Stimulated activated CD8-positive, alpha-beta memory T cell treated with anti-CD3 and anti-CD28 coated beads, Interleukin-4, amount 100 ng/mL, for 4 hours (primary cell): ENCODE results near the gene USP17L28.
"Not testable (repeated sequence)": the region's sequence is repeated elsewhere in the genome, so short reads cannot be mapped to it uniquely, and the experiment has no call there.

Experiments used
- DNase-seq, 2 donors: peaks; one replicate each; pipeline ENCODE4 v3.0.0-alpha.2; 2020; ENCODE audit warnings: low read depth in 2 of 2, low spot score in 1 of 2

USP17L28 gene, protein sequence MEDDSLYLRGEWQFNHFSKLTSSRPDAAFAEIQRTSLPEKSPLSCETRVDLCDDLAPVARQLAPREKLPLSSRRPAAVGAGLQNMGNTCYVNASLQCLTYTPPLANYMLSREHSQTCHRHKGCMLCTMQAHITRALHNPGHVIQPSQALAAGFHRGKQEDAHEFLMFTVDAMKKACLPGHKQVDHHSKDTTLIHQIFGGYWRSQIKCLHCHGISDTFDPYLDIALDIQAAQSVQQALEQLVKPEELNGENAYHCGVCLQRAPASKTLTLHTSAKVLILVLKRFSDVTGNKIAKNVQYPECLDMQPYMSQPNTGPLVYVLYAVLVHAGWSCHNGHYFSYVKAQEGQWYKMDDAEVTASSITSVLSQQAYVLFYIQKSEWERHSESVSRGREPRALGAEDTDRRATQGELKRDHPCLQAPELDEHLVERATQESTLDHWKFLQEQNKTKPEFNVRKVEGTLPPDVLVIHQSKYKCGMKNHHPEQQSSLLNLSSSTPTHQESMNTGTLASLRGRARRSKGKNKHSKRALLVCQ

DNA sequence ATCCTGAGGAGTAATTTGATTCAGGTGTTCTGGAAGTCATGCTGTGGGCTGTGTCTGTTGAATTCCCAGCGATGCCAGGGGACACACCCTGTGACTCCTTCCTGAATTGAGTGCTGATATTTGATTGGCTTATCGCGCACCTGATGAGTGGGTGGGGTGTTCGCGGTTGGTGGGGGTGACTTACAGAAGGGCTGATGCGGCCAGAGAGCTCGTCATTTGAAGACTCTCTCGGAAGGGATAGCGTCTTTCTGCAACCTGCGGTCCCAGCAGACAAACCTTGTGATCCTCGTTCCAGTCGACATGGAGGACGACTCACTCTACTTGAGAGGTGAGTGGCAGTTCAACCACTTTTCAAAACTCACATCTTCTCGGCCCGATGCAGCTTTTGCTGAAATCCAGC lies at the start of gene USP17L28:
TSS of gene USP17L28 (plus strand) at position 301 of the 400 bp plus-strand sequence. CDS start at position 301, 0 bp downstream.
- not testable (repeated sequence) for DNase-seq

GRCh38 chr4:9324191-9324590 lies 24.5 kb upstream of the USP17L28 start:
- not testable (repeated sequence) for DNase-seq

DNA sequence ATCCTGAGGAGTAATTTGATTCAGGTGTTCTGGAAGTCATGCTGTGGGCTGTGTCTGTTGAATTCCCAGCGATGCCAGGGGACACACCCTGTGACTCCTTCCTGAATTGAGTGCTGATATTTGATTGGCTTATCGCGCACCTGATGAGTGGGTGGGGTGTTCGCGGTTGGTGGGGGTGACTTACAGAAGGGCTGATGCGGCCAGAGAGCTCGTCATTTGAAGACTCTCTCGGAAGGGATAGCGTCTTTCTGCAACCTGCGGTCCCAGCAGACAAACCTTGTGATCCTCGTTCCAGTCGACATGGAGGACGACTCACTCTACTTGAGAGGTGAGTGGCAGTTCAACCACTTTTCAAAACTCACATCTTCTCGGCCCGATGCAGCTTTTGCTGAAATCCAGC lies 23.8 kb upstream of the USP17L28 start, which contains the start of gene USP17L24:
TSS of gene USP17L24 (plus strand) at position 301 of the 400 bp plus-strand sequence. CDS start at position 301, 0 bp downstream.
- not testable (repeated sequence) for DNase-seq

GRCh38 chr4:9329611-9330010 lies 19.1 kb upstream of the USP17L28 start, which contains the start of gene USP17L25:
USP17L25 (plus strand) TSS chr4:9329911; CDS start chr4:9329911, 0 bp downstream.
- not testable (repeated sequence) for DNase-seq

- DNase-seq = not testable (repeated sequence)
Observed at GRCh38 chr4:9334358-9334757, 14.3 kb upstream of the USP17L28 start, which contains the start of gene USP17L26. USP17L26 (plus strand) TSS chr4:9334658; CDS start chr4:9334658, 0 bp downstream.

DNA sequence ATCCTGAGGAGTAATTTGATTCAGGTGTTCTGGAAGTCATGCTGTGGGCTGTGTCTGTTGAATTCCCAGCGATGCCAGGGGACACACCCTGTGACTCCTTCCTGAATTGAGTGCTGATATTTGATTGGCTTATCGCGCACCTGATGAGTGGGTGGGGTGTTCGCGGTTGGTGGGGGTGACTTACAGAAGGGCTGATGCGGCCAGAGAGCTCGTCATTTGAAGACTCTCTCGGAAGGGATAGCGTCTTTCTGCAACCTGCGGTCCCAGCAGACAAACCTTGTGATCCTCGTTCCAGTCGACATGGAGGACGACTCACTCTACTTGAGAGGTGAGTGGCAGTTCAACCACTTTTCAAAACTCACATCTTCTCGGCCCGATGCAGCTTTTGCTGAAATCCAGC lies 9.6 kb upstream of the USP17L28 start, which contains the start of gene USP17L5:
TSS of gene USP17L5 (plus strand) at position 301 of the 400 bp plus-strand sequence. CDS start at position 301, 0 bp downstream.
- DNase-seq = not testable (repeated sequence)

DNA sequence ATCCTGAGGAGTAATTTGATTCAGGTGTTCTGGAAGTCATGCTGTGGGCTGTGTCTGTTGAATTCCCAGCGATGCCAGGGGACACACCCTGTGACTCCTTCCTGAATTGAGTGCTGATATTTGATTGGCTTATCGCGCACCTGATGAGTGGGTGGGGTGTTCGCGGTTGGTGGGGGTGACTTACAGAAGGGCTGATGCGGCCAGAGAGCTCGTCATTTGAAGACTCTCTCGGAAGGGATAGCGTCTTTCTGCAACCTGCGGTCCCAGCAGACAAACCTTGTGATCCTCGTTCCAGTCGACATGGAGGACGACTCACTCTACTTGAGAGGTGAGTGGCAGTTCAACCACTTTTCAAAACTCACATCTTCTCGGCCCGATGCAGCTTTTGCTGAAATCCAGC lies 4.8 kb upstream of the USP17L28 start, which contains the start of gene USP17L27:
TSS of gene USP17L27 (plus strand) at position 301 of the 400 bp plus-strand sequence. CDS start at position 301, 0 bp downstream.
- DNase-seq = not testable (repeated sequence)

GRCh38 chr4:9350866-9351265 lies 2.2 kb downstream of the USP17L28 start:
- not testable (repeated sequence) for DNase-seq

- DNase-seq = not testable (repeated sequence)
Observed at GRCh38 chr4:9353338-9353737, 4.6 kb downstream of the USP17L28 start, which contains the start of gene USP17L29. USP17L29 (plus strand) TSS chr4:9353638; CDS start chr4:9353638, 0 bp downstream.

- DNase-seq = not testable (repeated sequence)
Observed at GRCh38 chr4:9362829-9363228, 14.1 kb downstream of the USP17L28 start, which contains the start of gene USP17L30. USP17L30 (plus strand) TSS chr4:9363129; CDS start chr4:9363129, 0 bp downstream.

DNA sequence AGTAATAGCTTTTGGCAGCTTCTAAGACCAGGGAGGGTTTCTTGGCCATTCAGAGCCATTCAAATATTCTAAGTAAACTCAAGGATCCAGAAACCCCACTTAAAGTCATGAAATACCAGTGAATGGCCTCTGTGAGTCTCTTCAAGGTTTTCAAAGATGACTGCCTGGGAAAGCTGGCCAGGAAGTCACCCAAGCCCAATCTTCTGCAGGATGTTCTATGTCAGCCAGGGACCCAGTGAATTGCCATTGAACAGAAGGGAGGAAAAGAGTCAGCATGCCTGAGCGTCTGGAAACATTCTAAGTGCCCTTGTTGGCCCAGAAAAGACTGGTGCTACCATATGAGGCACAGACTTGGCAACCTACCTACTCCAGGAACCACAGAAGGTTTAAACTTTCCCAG lies 31.2 kb downstream of the USP17L28 start:
- not testable (repeated sequence) for DNase-seq

DNA sequence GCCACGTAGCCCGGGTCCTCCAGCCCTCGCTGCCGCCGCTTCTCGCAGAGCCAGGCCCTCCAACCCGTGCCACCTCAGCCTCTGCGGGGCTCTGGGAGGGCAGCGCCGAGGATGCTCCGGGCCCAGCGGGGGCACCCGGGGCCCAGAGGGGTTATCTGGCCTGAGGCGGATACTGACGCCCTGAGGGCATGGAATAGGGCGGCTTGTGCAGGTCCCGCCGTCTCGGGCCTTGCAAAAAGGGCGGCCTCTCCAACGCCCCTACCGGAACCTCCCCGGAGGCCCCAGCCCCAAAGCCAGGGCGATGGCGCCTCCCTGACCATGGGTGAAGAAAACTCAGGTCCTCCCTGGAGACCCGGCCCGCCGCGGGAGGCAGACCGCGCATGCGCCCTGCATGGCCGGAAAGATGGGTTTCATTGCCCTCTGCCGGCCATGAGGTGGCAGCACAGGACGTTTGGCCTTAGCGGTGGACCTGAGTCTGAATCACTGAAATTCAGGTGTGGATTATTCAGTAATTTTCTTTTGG lies 32.4 kb downstream of the USP17L28 start:
- DNase-seq = peak in 1 of 2 donors; percentile 6

DNA sequence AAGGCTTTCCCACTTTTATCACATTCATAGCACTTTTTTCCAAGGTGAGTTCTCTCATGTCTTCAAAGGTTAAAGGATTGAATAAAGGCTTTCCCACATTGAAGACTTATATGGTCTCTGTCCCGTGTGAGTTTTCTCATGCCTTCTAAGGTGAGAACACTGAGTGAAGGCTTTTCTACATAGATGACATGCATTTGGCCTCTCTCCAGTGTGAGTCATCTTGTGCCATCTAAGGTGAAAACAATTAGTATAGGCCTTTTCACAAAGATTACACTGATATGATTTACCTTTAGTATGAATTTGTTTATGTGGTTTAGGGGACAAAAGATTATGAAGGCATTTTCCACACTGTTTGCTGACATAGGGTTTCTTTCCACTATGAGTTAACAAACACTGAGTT lies 35.4 kb downstream of the USP17L28 start:
- DNase-seq = no peak

GRCh38 chr4:9389001-9389400 lies 40.3 kb downstream of the USP17L28 start:
- not testable (repeated sequence) for DNase-seq
